ENCODE data around the gene KIAA1328.

Gene KIAA1328

DNA sequence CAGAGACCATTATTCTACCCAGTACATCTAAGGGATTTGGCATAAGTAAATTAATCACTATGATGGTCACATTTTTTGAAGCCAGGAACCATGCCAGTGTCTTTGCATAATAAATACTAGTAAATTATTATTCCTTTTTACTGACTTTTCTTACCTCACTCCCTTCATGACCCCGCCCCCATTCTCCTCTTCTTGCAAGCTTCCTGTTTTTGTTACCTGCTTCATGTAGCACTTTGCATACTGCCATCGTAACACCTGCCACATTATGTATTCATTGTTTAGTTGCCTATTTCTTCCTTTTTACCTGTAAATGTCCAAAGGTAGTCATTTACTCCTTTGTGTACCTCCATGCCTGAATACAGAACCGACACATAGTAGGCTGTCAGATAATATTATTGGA, 309.5 kb downstream of the KIAA1328 start:
- H3K4me3 ChIP-seq (ENCODE audit: low read length): no peak overlapping the region
- TF ChIP-seq, protein P1, sequence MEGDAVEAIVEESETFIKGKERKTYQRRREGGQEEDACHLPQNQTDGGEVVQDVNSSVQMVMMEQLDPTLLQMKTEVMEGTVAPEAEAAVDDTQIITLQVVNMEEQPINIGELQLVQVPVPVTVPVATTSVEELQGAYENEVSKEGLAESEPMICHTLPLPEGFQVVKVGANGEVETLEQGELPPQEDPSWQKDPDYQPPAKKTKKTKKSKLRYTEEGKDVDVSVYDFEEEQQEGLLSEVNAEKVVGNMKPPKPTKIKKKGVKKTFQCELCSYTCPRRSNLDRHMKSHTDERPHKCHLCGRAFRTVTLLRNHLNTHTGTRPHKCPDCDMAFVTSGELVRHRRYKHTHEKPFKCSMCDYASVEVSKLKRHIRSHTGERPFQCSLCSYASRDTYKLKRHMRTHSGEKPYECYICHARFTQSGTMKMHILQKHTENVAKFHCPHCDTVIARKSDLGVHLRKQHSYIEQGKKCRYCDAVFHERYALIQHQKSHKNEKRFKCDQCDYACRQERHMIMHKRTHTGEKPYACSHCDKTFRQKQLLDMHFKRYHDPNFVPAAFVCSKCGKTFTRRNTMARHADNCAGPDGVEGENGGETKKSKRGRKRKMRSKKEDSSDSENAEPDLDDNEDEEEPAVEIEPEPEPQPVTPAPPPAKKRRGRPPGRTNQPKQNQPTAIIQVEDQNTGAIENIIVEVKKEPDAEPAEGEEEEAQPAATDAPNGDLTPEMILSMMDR (IDR thresholded peaks at IDR 0.05; ENCODE audit: insufficient read depth, low read depth, low read length, missing control alignments): no peak
- DNase-seq (ENCODE audit: low read depth): no peak

DNA sequence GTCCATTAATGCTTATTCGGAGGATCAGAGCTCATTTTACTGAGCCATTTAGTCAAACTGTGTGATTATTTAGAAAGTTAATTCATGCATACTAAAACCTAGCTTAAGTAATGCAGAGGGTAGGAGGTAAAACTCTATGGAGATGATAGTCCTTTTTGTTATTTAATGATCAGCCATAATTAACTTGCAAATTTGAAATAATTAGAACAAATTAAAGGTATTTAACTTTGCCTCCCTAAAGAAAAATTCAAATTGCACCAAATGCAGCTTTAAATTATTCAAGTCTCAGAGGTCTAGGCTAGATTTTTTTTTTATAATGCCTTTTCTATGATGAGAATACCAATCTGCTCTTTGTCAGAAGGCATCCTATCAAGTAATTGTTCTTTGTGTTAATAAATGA, 310.9 kb downstream of the KIAA1328 start:
- no peak overlapping the region for H3K4me3 ChIP-seq (ENCODE audit: low read length)
- DNase-seq (ENCODE audit: low read depth): no peak
- TF ChIP-seq, protein P1 (IDR thresholded peaks at IDR 0.05; ENCODE audit: insufficient read depth, low read depth, low read length, missing control alignments): no peak

DNA sequence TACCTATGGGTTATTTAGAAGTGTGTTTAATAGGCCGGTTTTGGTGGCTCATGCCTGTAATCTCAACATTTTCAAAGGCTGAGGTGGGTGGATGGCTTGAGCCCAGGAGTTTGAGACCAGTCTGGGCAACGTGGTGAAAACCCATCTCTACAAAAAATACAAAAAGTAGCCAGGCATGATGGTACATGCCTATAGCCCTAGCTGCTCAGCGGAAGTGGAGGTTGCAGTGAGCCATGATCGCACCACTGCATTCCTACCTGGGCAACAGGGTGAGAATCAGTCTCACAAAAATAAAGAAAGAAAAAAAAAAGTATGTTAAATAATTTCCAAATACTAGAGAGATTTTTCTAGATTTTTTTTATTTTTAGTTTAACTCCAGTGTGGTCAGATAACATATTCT, 316.0 kb downstream of the KIAA1328 start:
- TF ChIP-seq, protein P1 (IDR thresholded peaks at IDR 0.05; ENCODE audit: insufficient read depth, low read depth, low read length, missing control alignments): no peak
- no peak overlapping the region for H3K4me3 ChIP-seq (ENCODE audit: low read length)
- peak; percentile 80 for DNase-seq (ENCODE audit: low read depth)

- peak; percentile 4 for DNase-seq (ENCODE audit: low read depth)
- no peak overlapping the region for H3K4me3 ChIP-seq (ENCODE audit: low read length)
- TF ChIP-seq, protein P1 (IDR thresholded peaks at IDR 0.05; ENCODE audit: insufficient read depth, low read depth, low read length, missing control alignments): no peak
Observed at GRCh38 chr18:37156330-37156942, 327.5 kb downstream of the KIAA1328 start.

GRCh38 chr18:37160038-37160820, 331.3 kb downstream of the KIAA1328 start:
- DNase-seq (ENCODE audit: low read depth): no peak
- TF ChIP-seq, protein P1 (IDR thresholded peaks at IDR 0.05; ENCODE audit: insufficient read depth, low read depth, low read length, missing control alignments): no peak
- no peak overlapping the region for H3K4me3 ChIP-seq (ENCODE audit: low read length)

DNA sequence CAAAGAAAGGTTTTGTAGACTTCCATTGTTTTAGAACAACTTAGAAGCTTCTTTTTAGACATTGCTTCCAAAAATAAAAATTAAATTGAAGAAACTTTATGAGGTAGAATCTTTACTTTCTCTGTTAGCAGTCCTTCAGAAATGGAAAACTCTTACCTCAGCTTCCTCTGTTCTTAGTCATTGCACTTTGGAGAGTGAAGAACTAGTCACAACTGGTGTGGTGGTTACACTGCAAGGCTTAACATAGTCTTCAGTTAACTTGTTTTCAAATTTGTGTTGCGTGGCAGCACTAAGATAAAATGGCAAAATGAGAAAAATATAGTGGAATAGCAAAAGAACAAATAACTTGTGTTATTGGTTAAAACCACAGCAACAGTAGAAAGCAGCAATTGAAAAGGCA, 332.6 kb downstream of the KIAA1328 start:
- H3K4me3 ChIP-seq (ENCODE audit: low read length): no peak overlapping the region
- peak; percentile 59 for DNase-seq (ENCODE audit: low read depth)
- TF ChIP-seq, protein P1 (IDR thresholded peaks at IDR 0.05; ENCODE audit: insufficient read depth, low read depth, low read length, missing control alignments): no peak
